Left cardiac atrium (tissue), 4 donors: Measurements from ENCODE around the gene ADISSP. TPM values are rescaled to one million over a fixed set of nuclear protein-coding genes. Genes with fewer than 3 reads are reported as not detected.
"Not testable (repeated sequence)": the region's sequence is repeated elsewhere in the genome, so short reads cannot be mapped to it uniquely, and the experiment has no call there.

ENCODE experiments used
- ATAC-seq, 2 donors: fragments of 200-7000 bp; cut with Tn5 transposase; one replicate each; pipeline ENCODE4 v1.9.1; 2020; ENCODE audit warnings: mild to moderate bottlenecking in 2 of 2, moderate library complexity in 2 of 2
- DNase-seq: peaks from one replicate; pipeline ENCODE4 v3.0.0-alpha.2; 2020
- intact Hi-C, 2 donors: fragments of 100-400 bp; cut with DNase I; formaldehyde crosslinking; loops; one replicate each; pipeline versions ENCODE4 v1.14.1 to v1.15.1; 2022 to 2023
- total RNA-seq, 2 donors: library from RNA; stranded (reverse); fragmentation: NEBNext Ultra II Directional; extraction: Animal tissue kit (Norgen Biotek cat#: 25700); gene quantifications; one replicate each; pipeline ENCODE4 v1.2.1, GENCODE V29; 2021
- donor health status: DM: no; HTN: yes; CAD: no.
- donor health status: DM: no; HTN: yes; CAD: no; lungs with severe emphysema.
- donor health status: DM: yes; HTN: yes; CAD: no.
- donor health status: Dilated cardiomyopathy.

ADISSP gene
- total RNA-seq, 2 donors from 2014 or later: 17.2 to 23.2 TPM

DNA sequence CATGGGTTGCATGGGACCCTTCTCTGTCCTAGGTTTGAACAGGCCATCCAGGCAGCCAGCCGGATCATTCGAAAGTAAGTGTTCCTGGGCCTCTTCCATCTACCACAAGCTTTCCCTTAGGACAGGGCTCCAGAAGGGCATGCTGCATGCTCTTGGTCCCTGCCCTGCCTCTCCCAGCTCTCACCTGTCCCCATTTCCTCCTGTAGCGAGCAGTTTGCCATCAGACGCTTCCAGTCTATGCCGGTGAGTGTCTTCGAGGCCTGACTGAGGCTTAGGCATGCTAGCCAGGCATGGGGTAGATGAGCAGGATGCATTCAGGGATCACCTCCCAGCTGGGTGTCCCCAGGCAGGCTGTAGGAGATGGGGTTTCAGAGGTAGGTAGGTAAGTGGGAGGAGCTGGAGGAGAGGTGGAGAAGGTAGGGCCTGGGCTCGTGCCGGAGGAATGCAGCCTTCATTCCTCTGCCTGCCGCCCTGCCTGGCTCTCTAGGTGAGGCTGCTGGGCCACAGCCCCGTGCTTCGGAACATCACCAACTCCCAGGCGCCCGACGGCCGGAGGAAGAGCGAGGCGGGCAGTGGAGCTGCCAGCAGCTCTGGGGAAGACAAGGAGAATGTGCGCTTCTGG is 32.8 kb upstream of the ADISSP start:
- no peak for ATAC-seq
- peak; percentile 14 for DNase-seq
- intact Hi-C loops: no loop called here

DNA sequence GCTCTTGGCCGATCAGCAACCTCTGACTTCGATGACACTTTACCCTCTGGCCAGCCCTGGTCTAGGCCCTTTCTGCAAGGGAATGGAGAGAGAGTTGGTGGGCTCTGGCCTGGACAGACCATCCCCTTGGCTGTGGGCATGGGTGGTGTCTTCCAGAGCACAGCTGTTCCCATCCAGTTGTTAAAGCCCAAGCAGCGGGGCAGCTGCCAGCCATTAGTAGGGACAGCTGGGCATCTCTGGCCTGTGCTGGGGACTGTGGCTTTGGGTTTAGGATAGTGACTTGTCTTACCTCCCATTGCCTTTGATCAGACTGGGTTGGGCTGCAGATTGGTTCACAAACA is 31.3 kb upstream of the ADISSP start:
- ATAC-seq: no peak
- intact Hi-C loops: no loop called here

DNA sequence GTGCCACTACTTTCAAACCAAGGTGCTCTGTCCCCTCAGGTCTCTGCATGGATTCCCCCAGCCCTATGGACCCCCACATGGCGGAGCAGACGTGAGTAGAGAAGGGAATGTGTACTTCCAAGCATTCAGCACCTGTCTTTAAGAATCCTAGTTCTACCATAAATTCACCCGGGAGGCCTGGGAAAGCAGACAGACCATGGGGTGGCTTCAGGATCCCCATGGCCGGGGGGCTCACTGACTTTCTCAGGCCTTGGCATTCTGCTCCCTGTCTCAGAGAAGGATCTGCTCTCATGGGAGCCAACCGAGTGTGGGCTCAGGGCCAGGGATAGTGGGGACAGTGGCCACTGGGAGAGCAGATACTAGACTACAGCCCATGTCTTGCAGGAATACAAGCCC is 30.8 kb upstream of the ADISSP start:
- ATAC-seq (no peak), DNase-seq (no peak)
- intact Hi-C loops: no loop called here

More for the DNA sequence above, 31.3 kb upstream of the ADISSP start:
- DNase-seq: no peak

DNA sequence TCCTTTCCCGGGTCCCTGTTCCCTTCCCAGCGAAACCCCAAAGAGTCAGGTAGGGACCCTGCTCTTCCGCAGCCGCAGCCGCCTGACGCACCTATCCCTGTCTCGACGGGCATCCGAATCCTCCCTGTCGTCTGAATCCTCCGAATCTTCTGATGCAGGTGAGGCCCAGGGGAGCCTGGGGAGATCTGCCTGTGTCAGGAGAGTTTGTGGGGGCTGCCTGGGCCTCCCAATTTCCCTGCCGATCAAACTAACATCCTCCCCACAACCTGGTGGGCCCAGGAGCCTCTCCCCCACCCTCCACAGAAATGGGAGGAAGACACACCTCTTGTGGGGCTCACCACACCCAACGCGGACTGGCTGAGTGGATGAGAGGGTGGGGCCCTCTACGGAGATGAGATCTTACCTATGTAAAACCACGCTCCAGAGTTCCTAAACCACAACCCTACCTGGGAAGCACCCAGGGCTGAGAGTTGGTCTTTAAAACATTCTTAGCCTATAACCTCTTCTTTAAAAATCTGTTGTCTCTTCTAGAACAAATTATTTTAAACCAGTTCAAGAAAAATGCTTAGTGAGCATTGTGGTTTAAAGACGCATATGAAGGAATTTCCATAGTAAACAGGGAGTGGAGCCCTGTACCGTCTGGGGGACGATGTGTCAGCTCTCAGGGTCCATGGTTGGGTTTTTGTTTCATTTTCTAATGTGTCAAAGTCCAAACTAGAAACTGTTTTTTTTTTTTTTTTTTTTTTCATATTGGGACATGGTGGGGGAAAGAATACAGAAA is 30.2 kb upstream of the ADISSP start:
- ATAC-seq (no peak), DNase-seq (no peak)
- intact Hi-C loops: no loop called here

DNA sequence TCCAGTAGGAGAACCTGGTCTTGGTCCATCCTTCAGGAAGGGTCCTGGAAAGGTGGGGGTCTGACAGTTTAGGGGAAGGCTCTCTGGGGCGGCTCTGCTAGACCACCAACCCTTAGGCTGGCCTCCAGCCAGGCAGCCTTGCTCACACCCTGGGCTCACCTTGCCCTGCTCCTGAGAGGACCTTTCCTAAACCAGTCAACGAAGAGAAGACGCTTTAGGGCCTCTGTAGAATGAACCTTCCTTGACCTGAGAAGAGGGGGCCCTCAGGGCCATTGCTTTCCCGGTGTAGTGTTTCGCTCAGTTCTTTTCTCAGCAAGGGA is 29.6 kb upstream of the ADISSP start:
- intact Hi-C loops: no loop called here
- DNase-seq (no peak), ATAC-seq (no peak)

DNA sequence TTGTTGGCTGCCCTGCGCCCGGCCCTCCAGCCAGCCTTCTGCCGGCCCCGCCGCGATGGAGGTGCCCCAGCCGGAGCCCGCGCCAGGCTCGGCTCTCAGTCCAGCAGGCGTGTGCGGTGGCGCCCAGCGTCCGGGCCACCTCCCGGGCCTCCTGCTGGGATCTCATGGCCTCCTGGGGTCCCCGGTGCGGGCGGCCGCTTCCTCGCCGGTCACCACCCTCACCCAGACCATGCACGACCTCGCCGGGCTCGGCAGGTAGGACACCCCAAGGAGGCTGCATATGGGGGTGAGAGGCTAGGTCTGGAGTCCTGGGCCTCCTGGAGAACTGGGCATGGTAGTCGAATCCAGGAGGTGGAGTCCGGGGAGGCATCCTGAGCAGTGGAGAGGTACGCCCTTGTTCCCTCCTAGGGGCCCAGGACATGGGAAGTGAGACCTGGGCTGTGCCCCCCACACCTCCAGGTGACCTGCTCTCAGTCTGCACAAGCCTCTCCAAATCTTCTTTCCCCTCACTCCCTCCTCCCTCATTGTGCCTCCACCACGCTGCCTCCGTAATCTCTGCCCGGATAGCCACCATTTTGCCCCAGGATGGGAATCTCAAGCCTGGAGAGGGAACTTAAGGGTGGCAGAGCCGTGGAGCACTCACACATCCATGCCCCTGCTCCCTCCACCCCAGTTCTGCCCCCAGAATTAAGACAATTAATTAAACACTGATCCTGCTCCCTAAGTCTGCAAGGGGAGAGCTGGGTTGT is 29.1 kb upstream of the ADISSP start:
- intact Hi-C loops: no loop called here
- DNase-seq (no peak), ATAC-seq (no peak)

DNA sequence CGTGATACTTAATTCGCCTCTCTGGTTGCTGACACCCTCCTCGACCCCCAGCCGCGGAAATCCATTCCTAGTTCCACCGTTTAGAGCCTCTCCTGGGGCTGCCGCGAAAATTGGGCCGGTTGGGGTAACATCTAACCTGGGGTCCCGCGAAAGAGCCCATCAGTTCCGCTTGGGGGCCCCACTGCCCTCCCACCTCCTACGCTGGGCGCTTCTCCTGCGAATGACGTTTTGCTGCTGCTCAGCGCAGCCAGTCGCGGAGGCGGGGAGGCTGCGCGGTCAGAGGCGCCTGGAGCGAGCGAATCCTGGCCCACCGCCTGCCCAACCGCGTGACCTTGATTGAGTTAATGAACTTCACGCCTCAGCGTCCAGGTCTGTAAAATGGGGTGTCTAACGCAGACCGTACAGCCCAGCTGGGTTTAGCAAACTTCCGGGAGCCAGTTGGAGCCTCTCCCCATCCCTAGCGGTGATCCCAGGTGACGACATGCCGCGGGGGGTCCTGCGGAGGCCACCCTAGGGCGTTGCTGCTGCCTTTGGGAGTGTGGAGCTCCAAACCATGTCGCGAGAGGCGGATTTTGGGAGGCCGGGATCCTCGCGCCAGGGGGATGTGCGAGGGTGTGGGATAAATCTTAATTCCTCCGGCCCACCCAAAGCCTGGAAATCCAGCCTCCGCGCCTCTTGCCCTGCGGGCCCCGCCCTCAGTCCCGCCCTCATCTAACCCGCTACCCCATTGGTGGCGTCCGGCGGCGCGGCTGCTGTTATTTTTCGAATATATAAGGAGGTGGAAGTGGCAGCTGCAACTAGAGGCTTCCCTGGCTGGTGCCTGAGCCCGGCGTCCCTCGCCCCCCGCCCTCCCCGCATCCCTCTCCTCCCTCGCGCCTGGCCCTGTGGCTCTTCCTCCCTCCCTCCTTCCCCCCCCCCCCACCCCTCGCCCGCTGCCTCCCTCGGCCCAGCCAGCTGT is 28.2 kb upstream of the ADISSP start, which contains the start of gene CDC25B:
TSS of gene CDC25B (plus strand) at position 800 of the 958 bp plus-strand sequence. CDS start 222 bp downstream, outside the sequence.
- peak; percentile 96 to 97 for ATAC-seq
- intact Hi-C loops: no loop called here
- DNase-seq: peak; percentile 97

DNA sequence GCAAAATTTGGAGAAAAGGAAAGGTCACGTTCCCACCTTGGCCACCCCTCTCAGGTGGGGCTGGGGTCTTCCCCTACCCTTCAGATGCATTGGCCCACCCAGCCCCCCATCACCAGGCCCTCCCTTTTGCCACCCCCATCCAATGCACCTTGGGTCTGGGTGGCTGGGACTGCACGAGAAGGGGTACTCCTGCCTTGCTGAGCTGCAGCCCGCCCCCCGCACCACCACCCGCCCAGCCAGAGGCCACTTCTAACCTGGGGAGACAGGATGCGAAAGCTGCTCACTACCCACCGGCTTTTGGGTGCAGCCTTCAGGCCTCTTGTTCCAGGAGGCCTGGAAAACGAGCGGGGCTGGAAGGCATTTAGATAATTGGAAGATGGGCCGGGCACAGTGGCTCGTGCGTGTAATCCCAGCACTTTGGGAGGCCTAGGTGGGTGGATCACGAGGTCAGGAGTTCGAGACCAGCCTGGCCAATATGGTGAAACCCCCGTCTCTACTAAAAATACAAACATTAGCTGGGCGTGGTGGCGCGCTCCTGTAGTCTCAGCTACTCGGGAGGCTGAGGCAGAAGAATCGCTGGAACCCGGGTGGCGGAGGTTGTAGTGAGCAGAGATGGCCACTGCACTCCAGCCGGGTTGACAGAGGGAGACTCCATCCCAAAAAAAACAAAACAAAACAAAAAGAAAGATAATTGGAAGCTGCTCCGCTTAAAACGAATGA is 27.3 kb upstream of the ADISSP start:
- intact Hi-C loops: no loop called here
- DNase-seq (no peak), ATAC-seq (no peak)

DNA sequence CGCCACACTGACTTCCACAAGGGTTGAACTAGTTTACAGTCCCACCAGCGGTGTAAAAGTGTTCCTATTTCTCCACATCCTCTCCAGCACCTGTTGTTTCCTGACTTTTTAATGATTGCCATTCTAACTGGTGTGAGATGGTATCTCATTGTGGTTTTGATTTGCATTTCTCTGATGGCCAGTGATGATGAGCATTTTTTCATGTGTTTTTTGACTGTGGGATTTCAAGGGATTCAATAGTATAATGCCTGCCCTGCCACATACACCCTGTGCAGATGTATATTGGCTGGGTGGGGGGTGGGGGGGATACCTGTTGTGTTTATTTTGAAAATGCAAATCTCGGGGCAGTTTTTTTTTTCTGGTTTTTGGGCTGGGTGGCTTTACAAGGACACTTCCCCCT is 26.6 kb upstream of the ADISSP start:
- intact Hi-C loops, ATAC-seq, DNase-seq: not testable (repeated sequence)

DNA sequence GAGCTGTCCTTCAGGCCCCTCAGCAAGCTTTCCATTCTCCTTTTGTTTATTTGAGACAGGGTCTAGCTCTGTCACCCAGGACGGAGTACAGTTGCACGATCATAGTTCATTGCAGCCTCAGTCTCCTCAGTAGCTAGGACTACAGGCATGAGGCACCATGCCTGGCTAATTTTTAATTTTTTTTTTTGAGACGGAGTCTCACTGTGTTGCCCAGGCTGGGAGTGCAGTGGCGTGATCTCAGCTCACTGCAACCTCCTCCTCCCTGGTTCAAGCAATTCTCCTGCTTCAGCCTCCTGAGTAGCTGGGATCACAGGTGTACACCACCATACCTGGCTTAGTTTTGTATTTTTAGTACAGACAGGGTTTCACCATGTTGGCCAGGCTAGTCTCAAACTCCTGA is 21.6 kb upstream of the ADISSP start:
- intact Hi-C loops: loop anchor here in 1 of 2 donors (10.0 kb wide), 1 partner anchor 56 kb away; the partner anchor contains the start of gene MAVS
- not testable (repeated sequence) for ATAC-seq, DNase-seq

DNA sequence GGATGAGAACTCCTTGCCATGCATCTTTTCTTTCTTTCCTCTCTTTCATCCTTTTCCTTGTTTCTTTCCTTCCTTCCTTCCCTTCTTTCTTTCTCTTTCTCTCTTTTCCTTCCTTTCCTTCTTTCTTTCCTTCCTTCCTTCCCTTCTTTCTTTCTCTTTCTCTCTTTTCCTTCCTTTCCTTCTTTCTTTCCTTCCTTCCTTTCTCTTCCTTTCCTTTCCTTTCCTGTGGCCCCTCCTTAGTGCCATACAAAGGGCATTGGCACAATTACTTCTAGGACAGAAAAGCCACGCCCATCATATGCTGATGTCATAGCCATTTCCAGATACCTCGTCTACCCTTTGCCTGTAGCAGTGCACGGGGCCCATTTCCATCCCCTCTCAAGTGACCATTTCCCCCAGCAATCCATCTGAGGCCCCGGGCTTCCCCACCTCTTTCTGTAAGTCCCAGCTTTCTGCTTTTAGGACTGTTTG is 21.2 kb upstream of the ADISSP start:
- peak; percentile 15 for DNase-seq
- ATAC-seq: no peak
- intact Hi-C loops: loop anchor here in 1 of 2 donors (10.0 kb wide), 1 partner anchor 56 kb away; the partner anchor contains the start of gene MAVS

DNA sequence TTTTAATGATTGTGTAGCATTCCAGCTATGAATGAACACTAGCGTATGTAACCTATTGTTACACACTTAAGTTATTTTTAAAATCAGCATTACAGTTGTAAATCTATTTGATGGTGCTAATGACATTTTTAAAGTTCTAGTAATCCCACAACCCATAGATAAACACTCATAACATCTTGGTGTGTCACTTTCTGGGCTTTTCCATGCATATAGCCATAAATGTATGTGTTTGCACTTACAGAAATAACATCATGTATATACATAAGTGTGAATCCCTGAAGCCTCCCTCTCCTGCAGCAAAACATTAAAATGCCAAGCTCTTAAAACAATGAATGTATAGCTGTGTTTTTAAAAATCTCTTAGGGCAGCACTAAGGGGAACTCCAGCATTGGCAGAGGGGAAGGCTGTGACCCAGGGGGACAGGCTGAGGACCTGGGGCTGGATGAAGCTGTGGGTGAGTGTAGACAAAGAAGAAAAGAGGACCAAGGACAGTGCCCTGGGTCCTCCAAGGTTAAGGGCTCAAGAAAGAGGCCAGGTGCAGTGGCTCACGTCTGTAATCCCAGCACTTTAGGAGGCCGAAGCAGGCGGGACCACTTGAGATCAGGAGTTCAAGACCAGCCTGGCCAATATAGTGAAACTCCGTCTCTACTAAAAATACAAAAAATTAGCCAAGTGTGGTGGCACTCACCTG is 19.9 kb upstream of the ADISSP start:
- ATAC-seq: no peak
- intact Hi-C loops: loop anchor here in 1 of 2 donors (10.0 kb wide), 1 partner anchor 57 kb away; the partner anchor contains the start of gene MAVS
- DNase-seq: no peak

DNA sequence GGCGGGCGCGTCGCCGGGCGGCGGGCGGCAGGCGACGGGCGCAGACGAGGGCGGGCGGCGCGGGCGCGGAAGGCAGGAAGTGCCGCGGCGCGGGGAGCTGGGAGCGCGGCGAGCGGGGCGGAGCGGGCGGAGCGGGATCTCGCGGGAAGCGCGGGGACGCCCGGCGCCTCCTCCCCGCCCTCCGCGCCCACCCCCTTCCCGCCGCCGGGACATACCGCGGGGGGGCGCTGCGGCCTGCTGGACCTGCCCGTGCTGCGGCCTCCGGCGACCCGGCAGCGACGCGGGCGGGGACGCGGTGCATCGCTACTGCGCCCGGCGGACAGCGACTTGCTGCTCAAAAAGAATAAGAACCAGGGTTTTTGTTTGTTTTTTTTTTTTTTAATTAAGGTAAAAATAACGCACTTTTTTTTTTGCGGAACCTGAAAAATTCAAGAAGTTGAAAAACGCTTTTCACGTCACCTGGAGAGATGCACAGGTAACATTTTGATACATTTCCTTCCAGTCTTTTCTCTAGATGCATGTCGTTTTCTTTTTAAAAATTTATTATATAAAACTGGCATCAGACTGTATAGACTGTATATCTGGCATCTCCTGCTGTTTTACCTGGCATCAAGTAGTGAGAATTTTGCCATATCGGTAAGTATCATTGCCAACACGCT is 19.2 kb upstream of the ADISSP start, which contains the start of gene CENPB:
TSS of gene CENPB (minus strand) at position 76 of the 659 bp plus-strand sequence. CDS start 257 bp downstream, outside the sequence.
- intact Hi-C loops: loop anchor here in 1 of 2 donors (1.0 to 10.0 kb wide), 2 partner anchors 34 to 58 kb away; partner anchors contain the start of genes AP5S1 and MAVS
- DNase-seq (peak; percentile 91), ATAC-seq (peak; percentile 91 to 93)

DNA sequence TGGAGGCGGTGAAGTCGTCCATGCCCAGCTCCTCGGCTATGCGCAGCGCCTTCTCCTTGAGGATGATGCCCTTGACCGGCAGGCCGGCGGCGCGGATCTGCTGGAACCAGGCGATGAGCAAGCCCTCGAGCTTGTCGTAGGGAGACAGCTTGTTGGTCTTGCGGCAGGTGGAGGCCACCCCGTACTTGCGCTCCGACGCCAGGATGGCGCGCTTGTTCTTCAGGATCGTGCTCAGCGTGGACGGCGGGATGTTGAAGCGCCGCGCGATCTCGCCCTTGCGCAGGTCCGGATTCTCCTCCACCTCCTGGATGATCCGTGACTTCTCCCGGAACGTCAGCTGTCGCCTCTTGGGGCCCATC is 18.6 kb upstream of the ADISSP start:
- intact Hi-C loops: loop anchor here in 1 of 2 donors (1.0 to 10.0 kb wide), 2 partner anchors 34 to 59 kb away; partner anchors contain the start of genes AP5S1 and MAVS
- ATAC-seq: peak; percentile 11 to 24
- peak; percentile 58 for DNase-seq

DNA sequence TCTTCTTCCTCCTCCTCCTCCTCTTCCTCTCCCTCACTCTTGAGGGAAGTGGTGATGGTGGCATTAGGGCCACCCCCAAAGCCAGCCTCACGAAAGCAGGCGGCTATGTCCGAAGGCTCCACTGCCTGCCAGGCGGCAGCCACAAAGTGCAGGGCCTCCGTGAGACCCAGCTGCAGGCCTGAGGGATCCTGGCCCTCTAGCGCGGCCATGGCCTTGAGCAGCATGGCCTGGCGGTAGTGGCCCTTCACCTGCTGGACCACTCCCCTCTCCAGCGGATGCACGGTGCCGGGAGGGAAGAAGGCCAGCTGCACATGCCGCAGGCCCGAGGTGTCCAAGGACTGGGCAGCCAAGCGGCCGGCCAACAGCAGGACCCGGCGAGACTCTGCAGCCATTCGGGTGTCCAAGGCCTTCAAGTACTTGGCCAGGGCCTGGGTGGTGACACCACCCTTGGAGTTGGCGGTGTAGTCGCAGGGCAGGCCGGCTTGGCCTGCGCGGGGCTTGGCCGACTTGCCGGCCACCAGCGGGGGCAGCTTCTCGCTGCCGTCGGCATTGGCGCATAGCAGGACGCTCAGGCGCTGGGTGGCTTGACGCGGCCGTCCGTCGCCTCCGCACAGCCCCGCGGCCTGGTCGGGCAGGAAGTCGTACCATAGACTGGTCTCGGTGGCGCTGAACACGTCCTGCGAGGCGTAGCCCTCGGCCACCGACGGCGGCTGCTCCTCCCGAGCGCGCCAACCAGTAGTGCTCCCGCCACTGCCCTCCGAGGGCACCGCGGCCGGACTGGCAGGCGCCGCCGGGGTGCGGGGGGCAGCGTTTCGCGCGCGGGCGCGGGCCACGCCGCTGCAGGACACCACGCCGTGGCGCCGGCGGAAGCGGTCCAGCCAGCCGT is 17.9 kb upstream of the ADISSP start:
- intact Hi-C loops: loop anchor here in 1 of 2 donors (1.0 to 10.0 kb wide), 2 partner anchors 35 to 59 kb away; partner anchors contain the start of genes AP5S1 and MAVS
- DNase-seq (no peak), ATAC-seq (peak; percentile 7 to 8)
